K562 (cell line): ENCODE measurements around the gene SERTAD1.

ENCODE experiments used
- TBP ChIP-seq: optimal IDR thresholded peaks from 2 replicates; pipeline ENCODE3; 2011; ENCODE audit warnings: low read depth, low read length, improper control_type of control experiment
- YY1 ChIP-seq, 3 experiments: IDR thresholded peaks; 2 replicates each; pipeline ENCODE4 v1.6.1; 2011; ENCODE audit warnings: low read length in 2 of 3, mild to moderate bottlenecking in 2 of 3, moderate library complexity in 2 of 3, borderline replicate concordance in 1 of 3, control low read depth in 1 of 3, low read depth in 1 of 3; ENCODE audit not compliant: insufficient read depth in 3 of 3, insufficient replicate concordance in 2 of 3, control insufficient read depth in 1 of 3, insufficient read length in 1 of 3; ENCODE audit errors: extremely low read depth in 1 of 3
- ZBTB8A ChIP-seq: fragments of 450-650 bp; IDR thresholded peaks from 2 replicates; pipeline ENCODE4 v1.6.1; 2018; ENCODE audit warnings: mild to moderate bottlenecking, moderate library complexity; ENCODE audit not compliant: partially characterized antibody
- ZKSCAN1 ChIP-seq: fragments of 150-350 bp; IDR thresholded peaks from 2 replicates; pipeline ENCODE4 v1.6.1; 2016; ENCODE audit warnings: low read depth, low read length
- ZNF785 ChIP-seq: fragments of 250-450 bp; sonication (Bioruptor Pico); IDR thresholded peaks from 2 replicates; pipeline ENCODE4 v1.4.0; 2020; ENCODE audit warnings: mild to moderate bottlenecking

- TF ChIP-seq ZBTB8A (no peak), YY1 (IDR thresholded peaks at IDR 0.05; ENCODE audit: borderline replicate concordance in 1 of 3, control insufficient read depth in 1 of 3, extremely low read depth in 1 of 3, insufficient read depth in 3 of 3, insufficient read length in 1 of 3, insufficient replicate concordance in 2 of 3, low read depth in 1 of 3, low read length in 2 of 3) (no peak), ZNF785 (no peak), ZKSCAN1 (no peak), TBP (peak; percentile 43)
Measured at GRCh38 chr19:40445780-40446262, 20.0 kb upstream of the SERTAD1 start.
